NOMO-1 treated with DMSO at 0.1 percent for 48 hours (cell line): ENCODE data around the gene RAB39A.
"Not testable (repeated sequence)": the region's sequence is repeated elsewhere in the genome, so short reads cannot be mapped to it uniquely, and the experiment has no call there.

ENCODE experiments used
- DNase-seq: peaks from one replicate; lab custom pipeline; 2025; ENCODE audit not compliant: unreplicated experiment; lab: John Stamatoyannopoulos, UW

RAB39A gene, protein sequence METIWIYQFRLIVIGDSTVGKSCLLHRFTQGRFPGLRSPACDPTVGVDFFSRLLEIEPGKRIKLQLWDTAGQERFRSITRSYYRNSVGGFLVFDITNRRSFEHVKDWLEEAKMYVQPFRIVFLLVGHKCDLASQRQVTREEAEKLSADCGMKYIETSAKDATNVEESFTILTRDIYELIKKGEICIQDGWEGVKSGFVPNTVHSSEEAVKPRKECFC

DNA sequence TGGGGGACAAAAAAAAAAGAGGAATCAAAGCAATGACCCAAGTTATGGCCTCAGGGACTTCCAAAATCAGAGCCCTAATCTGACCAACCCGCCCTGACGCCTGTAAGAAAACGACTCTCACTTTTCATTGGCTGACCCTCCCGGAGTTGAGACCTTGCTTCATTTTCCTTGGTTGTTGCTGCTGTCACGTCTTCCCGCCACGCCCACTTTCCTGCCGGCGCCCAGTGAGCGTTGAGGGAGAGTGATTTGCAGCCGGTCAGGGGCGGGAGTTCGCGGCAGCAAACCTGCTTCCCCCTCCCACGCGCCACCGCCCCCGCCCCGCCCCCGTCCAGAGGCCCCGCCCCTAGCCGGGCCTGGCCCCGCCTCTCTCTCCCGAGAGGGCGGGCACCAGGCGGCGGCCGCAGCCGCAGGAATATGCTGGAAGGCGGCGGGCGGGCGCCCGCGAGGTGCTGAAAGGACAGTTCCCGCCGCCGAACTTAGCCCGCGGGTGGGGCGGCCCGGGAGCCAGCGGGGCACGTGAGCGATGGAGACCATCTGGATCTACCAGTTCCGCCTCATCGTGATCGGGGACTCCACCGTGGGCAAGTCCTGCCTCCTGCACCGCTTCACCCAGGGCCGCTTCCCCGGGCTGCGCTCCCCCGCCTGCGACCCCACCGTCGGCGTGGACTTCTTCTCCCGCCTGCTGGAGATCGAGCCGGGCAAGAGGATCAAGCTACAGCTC, at the start of gene RAB39A:
Gene RAB39A (plus strand): TSS at position 403 of the 721 bp plus-strand sequence. CDS start 121 bp downstream, at position 524.
- DNase-seq: peak; percentile 98

DNA sequence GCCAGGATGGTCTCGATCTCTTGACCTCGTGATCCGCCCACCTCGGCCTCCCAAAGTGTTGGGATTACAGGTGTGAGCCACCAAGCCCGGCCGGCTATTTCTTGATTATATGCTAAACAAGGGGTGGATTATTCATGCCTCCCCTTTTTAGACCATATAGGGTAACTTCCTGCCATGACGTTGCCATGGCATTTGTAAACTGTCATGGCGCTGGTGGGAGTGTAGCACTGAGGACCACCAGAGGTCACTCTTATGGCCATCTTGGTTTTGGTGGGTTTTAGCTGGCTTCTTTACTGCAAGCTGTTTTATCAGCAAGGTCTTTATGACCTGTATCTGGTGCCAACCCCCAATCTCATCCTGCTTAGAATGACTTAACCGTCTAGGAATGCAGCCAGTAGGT, 46.8 kb upstream of the RAB39A start:
- DNase-seq: not testable (repeated sequence)

DNA sequence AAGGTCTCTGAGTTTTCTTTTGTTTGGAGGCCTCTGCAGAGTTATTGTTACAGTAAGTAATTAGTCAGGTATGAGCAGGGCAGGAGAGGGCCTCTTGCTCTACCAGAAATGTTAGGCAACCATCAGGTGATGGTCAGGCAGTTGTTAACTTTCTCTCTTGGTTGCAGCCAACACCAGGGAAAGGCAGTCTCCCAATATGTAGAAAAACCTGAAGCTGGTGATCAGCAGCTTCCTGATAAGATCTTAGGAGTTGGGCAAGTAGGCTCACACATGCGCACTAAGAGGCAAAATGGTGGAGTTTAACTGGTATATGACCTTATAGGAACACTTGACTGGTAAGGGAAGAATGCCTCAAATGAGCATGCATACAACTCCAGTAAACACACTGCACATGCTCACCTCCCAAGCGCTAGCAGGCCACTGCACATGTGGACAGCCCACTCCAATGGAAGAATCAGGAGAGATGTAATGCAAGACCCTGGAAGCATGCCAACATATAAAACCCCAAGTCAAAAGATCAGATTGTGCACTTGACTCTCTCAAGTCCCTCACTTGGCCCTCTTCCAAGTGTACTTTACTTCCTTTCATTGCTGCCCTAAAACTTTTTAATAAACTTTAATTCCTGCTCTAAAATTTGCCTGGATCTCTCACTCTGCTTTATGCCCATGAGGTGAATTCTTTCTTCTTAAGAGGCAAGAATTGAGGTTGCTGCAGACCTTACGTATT, 46.0 kb upstream of the RAB39A start:
- no peak for DNase-seq

DNA sequence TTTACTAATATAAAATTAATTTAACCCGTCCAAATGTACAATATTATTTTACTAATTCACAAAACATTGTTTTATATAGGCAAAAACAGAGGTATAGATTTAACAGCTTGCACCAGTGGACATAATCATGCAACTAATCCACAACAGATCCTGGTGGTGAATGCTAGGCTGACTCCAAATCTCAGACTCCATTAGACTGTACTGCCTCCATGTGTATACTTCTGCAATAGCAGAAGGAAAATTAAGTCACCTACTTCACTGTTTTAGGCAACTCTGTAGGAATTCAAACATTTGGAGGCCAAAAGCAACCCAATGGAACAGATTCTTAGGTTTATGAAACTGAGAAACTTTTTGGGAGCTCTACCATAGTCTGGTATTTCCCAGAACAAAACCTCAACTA, 30.0 kb upstream of the RAB39A start:
- DNase-seq: peak; percentile 33

DNA sequence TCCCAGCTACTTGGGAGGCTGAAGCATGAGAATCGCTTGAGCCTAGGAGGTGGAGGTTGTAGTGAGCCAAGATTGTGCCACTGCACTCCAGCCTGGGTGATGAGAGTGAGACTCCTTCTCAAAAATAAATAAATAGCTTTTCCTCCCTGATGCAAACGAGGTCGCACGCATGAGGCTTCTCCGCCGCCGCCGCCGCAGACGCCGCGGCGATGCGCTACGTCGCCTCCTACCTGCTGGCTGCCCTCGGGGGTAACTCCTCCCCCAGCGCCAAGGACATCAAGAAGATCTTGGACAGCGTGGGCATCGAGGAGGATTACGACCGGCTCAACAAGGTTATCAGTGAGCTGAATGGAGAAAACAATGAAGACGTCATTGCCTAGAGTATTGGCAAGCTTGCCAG, 20.0 kb upstream of the RAB39A start:
- DNase-seq: no peak

DNA sequence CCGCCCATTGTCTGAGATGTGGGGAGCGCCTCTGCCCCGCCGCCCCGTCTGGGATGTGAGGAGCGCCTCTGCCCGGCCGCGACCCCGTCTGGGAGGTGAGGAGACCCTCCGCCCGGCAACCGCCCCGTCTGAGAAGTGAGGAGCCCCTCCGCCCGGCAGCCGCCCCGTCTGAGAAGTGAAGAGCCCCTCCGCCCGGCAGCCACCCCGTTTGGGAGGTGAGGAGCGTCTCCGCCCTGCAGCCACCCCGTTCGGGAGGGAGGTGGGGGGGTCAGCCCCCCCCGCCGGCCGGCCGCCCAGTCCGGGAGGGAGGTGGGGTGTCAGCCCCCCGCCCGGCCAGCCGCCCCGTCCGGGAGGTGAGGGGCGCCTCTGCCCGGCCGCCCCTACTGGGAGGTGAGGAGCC, 15.8 kb upstream of the RAB39A start:
- DNase-seq: not testable (repeated sequence)

DNA sequence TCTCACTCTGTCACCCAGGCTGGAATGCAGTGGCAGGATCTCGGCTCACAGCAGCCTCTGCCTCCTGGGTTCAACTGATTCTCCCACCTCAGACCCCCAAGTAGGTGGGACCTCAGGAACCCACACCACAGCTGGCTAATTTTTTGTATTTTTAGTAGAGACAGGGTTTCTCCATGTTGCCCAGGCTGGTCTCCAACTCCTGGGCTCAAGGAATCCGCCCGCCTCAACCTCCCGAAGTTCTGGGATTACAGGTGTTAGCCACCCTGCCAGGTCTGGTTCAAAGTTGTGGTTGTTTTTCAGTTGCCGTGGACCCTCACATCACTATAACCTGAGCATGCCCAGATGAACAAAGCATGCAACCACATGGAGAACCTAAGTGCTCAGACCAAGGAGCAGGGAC, 13.0 kb upstream of the RAB39A start:
- no peak for DNase-seq

DNA sequence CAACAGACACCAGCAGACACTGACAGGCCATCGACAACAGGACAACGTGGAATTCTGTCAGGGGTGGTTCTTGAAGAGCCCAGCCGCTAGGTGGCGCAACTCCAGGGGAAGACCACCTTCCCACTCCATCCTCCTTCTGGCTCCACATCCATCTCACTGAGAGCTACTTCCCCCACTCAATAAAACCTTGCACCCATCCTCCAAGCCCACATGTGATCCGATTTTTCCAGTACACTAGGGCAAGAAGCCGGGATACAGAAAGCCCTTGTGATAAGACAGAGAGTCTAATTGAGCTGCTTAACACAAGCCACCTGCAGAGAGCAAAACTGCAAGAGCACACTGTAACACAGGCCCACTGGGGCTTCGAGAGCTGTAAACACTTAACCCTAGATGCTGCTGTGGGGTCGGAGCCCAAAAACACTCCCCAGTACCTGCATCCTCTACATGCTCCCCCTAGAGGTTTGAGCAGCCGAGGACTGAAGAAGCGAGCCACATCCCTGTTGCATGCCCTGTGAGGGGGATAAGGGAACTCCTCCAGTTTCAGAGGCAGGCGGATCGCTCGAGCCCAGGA, 11.5 kb upstream of the RAB39A start:
- peak; percentile 2 for DNase-seq

DNA sequence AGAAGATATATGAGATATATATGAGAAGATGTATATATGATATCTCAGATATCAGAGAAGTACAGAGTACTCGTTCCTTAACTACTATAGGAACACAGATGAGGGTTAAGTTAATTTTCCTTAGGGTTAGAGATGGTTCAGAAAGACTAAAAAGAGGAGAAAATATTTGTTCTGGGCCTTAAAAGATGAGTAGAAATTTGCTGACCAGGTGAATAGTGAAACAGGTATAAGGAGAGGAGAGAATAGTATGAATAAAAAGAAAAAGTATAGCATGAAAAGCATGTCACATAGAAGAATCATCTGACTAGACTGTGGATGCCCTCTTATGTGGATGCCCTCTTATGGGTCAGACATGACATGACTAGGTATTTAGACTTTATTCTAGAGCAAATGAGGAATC, 6.3 kb upstream of the RAB39A start:
- no peak for DNase-seq

DNA sequence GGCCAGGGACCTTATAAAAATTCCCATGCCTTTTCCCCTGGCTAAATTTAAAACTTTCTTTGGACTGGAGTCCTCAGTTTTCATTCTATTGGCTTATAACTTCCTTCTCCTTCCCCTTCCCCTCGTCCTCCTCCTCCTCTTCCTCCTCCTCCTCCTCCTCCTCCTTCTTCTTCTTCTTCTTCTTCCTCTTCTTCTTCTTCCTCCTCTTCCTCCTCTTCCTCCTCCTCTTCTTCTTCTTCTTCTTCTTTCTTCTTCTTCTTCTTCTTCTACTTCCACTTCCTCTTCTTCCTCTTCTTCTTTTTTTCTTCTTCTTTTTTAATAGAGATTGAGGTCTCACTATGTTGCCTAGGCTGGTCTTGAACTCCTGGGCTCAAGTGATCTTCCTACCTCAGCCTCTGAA, 4.7 kb upstream of the RAB39A start:
- DNase-seq: peak; percentile 4

DNA sequence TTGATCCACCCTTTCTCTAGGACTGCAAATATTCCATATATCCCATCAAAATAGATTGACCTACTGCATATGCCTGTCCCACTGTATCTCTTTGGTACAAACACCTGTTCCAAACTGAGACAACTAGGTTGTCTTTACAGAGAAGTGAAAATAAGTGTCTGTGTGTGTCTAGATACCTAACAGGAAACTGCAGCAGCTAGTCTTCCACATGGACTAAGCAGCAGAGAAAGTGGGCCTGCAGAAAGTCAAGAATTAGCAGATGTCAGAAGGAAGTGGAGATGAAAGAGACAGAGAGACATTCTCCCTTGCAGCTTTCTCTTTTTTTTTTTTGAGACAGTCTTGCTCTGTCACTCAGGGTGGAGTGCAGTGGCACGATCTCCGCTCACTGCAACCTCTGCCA, 3.9 kb upstream of the RAB39A start:
- DNase-seq: no peak

DNA sequence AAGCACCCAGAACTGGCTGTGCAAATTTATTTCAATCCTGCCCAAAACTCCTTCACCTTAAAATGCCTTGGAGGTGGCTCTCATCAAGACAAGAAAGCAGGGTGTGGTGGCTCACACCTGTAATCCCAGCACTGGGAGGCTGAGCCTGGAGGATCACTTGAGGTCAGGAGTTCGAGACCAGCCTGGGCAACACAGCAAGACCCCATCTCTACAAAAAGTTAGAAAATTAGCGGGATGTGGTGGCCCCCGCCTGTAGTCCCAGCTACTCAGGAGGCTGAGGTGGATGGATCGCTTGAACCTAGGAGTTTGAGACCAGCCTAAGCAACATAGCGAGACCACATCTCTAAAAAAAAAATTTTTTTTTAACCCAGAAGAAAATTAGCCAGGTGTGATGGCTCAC, 689 bp upstream of the RAB39A start:
- no peak for DNase-seq

DNA sequence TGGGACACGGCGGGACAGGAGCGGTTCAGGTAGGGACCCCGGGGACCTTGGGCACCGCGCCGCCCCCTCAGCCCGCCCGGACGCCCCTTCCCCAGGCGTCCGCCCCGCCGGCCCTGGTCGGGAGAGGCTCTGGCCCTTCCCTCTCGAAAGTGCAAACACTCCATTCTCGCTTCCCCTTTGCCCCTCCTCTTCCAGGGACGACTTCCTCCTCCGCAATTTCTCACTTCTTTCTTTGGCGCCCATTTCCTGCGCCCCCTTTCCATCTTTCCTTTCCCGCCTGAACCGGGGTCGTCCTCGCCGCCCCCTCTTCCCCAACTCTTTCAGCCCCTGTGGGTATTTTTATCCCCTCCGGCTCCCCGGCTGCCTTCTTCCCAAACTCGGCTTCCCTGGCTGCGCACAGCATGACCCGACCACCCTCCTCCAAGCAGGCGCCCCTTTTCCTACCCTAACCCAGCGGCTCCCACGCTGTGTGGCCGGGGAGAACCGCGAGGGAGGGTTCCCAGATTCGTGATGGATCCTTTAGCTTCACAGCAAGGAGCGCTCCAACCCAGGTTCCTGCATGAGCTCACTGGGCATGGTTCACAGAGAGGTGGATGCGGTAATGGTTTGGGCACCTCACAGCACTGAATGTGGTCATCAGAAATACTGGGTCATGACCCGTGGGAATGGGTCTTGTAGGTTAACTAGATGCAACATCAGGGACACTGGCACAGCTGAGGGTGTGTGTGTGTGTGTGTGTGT, 689 bp downstream of the RAB39A start:
- DNase-seq: peak; percentile 31

DNA sequence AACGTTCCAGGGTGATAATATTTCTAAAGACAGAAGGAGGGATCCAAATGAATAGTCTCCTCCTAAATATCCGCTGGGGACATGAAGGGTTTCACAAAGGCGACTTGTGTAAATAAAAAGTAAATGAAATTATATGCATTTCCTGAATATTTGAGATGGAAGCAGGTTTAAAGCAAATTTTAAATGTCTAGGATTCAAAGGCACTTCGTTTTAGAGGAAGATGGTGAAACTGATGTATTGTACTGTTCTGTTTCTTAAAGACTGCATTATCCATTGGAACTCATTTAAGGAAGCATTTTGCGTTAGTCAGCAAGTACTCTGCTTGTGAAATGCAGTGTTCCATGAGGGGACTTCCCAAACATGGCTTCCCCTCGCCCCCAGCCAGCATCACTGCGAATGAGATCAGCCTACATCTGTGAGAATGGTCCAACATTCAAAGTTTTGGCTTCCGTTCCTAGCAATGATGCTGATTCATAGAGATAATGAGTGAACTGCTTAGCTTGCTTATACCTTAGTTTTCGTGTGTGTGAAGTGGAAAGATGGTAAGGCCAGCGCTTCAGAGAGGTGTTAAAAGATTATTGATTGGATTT, 1.5 kb downstream of the RAB39A start:
- DNase-seq: no peak

DNA sequence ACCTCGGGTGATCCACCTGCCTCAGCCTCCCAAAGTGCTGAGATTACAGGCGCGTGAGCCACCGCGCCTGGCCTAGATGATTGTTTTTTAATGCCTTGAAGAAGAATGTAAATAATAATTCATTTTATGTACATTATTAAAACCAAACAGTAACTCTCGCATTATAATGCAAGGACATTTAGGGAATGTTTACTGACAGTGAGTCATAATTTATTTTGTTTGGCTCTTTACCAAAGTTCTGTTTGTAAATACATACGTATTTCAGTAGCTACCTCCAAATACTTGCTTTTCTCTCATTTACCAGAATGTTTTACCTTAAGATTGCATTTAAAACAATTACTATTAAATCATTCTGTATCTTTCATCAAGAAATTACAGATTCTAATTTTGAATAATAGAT, 3.0 kb downstream of the RAB39A start:
- DNase-seq: no peak

DNA sequence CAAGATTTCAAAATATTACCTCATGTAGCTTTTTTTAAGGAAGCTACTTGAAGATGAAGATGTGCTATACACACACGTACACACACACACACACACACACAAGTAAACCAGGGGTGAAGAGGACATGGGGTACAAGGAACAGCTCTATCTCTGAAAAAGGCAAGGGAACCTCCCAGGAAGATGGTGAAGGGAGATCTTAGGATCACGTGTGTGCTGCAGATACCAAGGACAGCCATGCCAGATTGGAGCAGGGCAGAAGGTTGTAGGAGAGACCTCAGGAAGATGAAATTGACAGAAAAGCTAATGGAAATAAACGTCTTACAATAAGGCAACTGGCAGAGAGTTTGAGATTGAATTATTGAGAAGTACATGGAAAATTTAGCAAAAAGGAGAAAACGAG, 19.7 kb downstream of the RAB39A start:
- no peak for DNase-seq

DNA sequence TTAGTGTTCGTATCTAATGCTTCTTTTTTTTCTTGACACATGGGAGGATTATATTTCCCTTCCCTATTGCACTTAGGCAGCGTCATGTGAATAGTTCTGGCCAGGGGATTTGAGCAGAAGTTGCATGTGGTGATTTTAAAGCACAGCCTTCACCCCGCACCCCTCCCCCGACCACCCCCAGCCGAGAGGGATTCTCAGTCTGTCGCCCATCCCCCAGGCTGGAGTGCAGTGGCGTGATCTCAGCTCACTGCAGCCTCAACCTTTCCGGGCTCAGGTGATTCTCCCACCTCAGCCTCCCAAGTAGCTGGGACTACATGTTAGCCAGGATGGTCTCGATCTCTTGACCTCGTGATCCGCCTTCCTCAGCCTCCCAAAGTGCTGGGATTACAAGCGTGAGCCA, 20.1 kb downstream of the RAB39A start:
- not testable (repeated sequence) for DNase-seq

DNA sequence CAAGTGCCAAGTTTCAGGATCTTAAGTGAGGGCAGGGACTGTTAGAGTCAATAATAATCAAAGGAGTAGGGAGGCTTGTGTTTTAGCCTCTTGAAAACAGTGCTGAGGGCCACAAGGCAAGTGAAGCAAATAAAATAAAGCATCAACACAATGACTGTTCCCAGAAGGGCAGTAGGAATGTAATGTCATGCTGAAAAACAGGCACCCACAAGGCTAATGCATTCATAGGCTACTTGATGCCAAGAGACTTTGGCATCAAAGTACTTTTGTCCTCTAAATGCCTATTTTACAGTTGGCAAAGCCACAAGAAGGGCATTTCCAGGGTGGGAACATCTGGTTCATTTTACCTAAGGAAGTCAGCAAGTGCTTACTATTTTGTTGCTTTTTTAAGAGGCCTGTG, 22.9 kb downstream of the RAB39A start:
- DNase-seq: no peak

DNA sequence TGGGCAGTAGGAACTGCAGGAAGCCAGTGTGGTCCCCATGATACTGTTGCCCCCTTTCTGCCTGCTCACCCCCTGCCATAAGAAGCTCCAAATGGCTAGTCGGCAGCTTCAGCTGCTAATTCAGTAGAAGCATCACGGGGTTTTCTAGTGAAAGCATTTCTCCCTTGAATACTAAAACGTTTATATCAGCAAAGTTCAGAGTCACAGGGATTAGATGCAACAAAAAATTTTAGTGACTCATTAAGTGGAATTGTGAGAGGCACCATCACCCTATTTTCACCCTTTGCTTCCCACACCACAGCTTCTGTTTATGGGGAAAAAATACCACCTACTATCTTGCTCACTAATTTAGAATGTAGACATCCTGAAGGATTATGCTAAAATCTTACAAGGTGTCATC, 25.2 kb downstream of the RAB39A start:
- no peak for DNase-seq

DNA sequence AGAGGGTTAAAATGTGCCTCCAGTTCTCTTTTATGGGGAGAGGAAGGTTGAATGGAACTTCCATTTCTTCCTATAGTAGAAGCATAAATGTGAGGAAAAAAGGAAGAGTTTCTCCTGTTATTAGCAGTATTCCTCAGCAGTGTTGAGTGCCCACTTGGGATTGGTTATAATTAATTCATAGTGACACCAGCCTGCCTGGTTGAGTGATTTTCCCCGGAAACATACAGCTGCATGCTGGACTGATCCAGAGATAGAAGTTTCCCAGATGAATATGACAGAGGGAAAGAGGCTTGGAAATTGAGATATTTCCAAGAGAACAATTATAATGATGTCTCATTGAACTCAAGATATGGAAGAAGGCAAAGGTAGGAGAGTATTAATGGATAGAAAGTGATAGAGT, 28.3 kb downstream of the RAB39A start:
- no peak for DNase-seq

DNA sequence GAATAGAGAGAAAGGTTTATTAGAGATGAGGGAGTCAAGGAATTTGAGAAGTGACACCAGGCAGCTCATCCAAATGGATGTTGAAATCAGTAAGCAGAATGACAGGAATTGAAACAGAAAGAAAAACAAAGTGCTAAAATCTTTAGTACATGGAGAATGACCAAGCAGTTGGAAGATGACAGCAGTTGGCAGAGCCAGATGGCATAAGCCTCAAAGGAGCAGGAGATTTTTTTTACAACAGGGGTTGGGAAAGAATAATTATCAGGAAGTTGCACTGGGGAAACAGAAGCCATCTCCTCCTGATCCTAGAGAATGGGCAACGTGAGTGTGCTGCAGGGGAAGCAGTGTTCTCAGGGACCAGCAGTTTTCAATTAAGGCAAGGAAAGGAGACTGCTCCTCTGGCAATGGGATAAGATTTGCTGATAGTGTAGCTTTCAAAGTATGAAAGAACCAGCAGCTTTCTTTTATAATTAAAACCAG, 28.9 kb downstream of the RAB39A start:
- DNase-seq: peak; percentile 87
